ENCODE data around the gene CD69.

GRCh38 chr12:9781360-9781759 is 20.7 kb upstream of the CD69 start:
- TF ChIP-seq EZH2 (IDR thresholded peaks at IDR 0.05; ENCODE audit: insufficient read depth, poor library complexity, severe bottlenecking) (no peak), EZH2phosphoT487 (IDR thresholded peaks at IDR 0.05; ENCODE audit: insufficient read depth, low read depth) (no peak)

All from GM23248 (cell line).